Measurements from ENCODE around the gene C11orf24. TPM values are rescaled to one million over a fixed set of nuclear protein-coding genes. Genes with fewer than 3 reads are reported as not detected.
A peak's percentile ranks its signal among the peaks of the same experiment; 100 is the strongest.
"Not testable (repeated sequence)": the region's sequence is repeated elsewhere in the genome, so short reads cannot be mapped to it uniquely, and the experiment has no call there.

Gene C11orf24
- total RNA-seq, 1 donor from 2014 or later, result 12.0 TPM

- not testable (repeated sequence) for DNase-seq (ENCODE audit: low spot score)
Observed at GRCh38 chr11:68299517-68299879, 27.7 kb upstream of the C11orf24 start.

GRCh38 chr11:68298659-68299516, 27.1 kb upstream of the C11orf24 start:
- DNase-seq (ENCODE audit: low spot score), result no peak

- DNase-seq (ENCODE audit: low spot score), result peak; percentile 72
Observed at GRCh38 chr11:68297812-68298658, 26.3 kb upstream of the C11orf24 start.

GRCh38 chr11:68297494-68297811, 25.7 kb upstream of the C11orf24 start:
- DNase-seq (ENCODE audit: low spot score), result no peak

GRCh38 chr11:68297052-68297378, 25.2 kb upstream of the C11orf24 start:
- no peak for DNase-seq (ENCODE audit: low spot score)

GRCh38 chr11:68296344-68297051, 24.7 kb upstream of the C11orf24 start:
- no peak for DNase-seq (ENCODE audit: low spot score)

- DNase-seq (ENCODE audit: low spot score), result no peak
Observed at GRCh38 chr11:68295940-68296339, 24.2 kb upstream of the C11orf24 start.

GRCh38 chr11:68295271-68295670, 23.5 kb upstream of the C11orf24 start:
- DNase-seq (ENCODE audit: low spot score), result no peak

- no peak for DNase-seq (ENCODE audit: low spot score)
Observed at GRCh38 chr11:68293708-68294107, 21.9 kb upstream of the C11orf24 start.

GRCh38 chr11:68289456-68289855, 17.7 kb upstream of the C11orf24 start:
- no peak for DNase-seq (ENCODE audit: low spot score)

- DNase-seq (ENCODE audit: low spot score), result no peak
Observed at GRCh38 chr11:68287419-68287818, 15.6 kb upstream of the C11orf24 start.

- not testable (repeated sequence) for DNase-seq (ENCODE audit: low spot score)
Observed at GRCh38 chr11:68284588-68284987, 12.8 kb upstream of the C11orf24 start.

GRCh38 chr11:68282861-68283230, 11.1 kb upstream of the C11orf24 start:
- no peak for DNase-seq (ENCODE audit: low spot score)

- DNase-seq (ENCODE audit: low spot score), result no peak
Observed at GRCh38 chr11:68282141-68282860, 10.5 kb upstream of the C11orf24 start.

GRCh38 chr11:68279676-68280075, 7.9 kb upstream of the C11orf24 start:
- DNase-seq (ENCODE audit: low spot score), result no peak

GRCh38 chr11:68276861-68277260, 5.1 kb upstream of the C11orf24 start:
- no peak for DNase-seq (ENCODE audit: low spot score)

GRCh38 chr11:68275721-68276507, 4.1 kb upstream of the C11orf24 start:
- DNase-seq (ENCODE audit: low spot score), result no peak

GRCh38 chr11:68274306-68274705, 2.5 kb upstream of the C11orf24 start:
- no peak for DNase-seq (ENCODE audit: low spot score)

GRCh38 chr11:68273026-68273738, 1.4 kb upstream of the C11orf24 start:
- DNase-seq (ENCODE audit: low spot score), result no peak
